DOHH2 (cell line): ENCODE results near the gene ENC1.
"Not testable (repeated sequence)": the region's sequence is repeated elsewhere in the genome, so short reads cannot be mapped to it uniquely, and the experiment has no call there.

Experiments used
- H3F3A ChIP-seq: fragments of 200-600 bp; sonication (generic), shearing (Covaris generic); 2 replicates; pipeline ENCODE4 v1.6.0; 2016; ENCODE audit warnings: antibody characterized with exemption, mild to moderate bottlenecking; ENCODE audit not compliant: control insufficient read depth, insufficient read depth
- H3K27ac ChIP-seq: fragments of 200-600 bp; sonication (generic); 2 replicates; pipeline ENCODE4 v1.5.1; 2014; ENCODE audit warnings: low read depth, mild to moderate bottlenecking, low read length, moderate library complexity
- H3K27me3 ChIP-seq: fragments of 200-600 bp; sonication (generic); 2 replicates; pipeline ENCODE4 v1.6.1; 2014; ENCODE audit warnings: mild to moderate bottlenecking, low read length, mixed read lengths; ENCODE audit not compliant: control insufficient read depth
- H3K36me3 ChIP-seq: fragments of 200-600 bp; sonication (generic); 2 replicates; pipeline ENCODE4 v1.6.1; 2014; ENCODE audit warnings: mild to moderate bottlenecking, low read length, moderate library complexity, mixed read lengths; ENCODE audit not compliant: control insufficient read depth
- H3K4me1 ChIP-seq: fragments of 200-600 bp; sonication (generic); 2 replicates; pipeline ENCODE4 v1.6.1; 2014; ENCODE audit warnings: mild to moderate bottlenecking, low read length, mixed read lengths; ENCODE audit not compliant: control insufficient read depth
- H3K4me2 ChIP-seq: fragments of 200-600 bp; sonication (generic); 2 replicates; pipeline ENCODE4 v1.6.0; 2014; ENCODE audit warnings: mild to moderate bottlenecking, low read length, moderate library complexity
- H3K4me3 ChIP-seq: fragments of 200-600 bp; sonication (generic); 2 replicates; pipeline ENCODE4 v1.5.1; 2014; ENCODE audit warnings: mild to moderate bottlenecking, low read length, mixed read lengths
- H3K79me2 ChIP-seq: fragments of 200-600 bp; sonication (generic); 2 replicates; pipeline ENCODE4 v1.6.1; 2014; ENCODE audit warnings: mild to moderate bottlenecking, low read length, mixed read lengths; ENCODE audit not compliant: control insufficient read depth
- H3K9me2 ChIP-seq: fragments of 200-600 bp; sonication (generic); replicated peaks from 2 replicates; pipeline ENCODE4 v1.6.1; 2014; ENCODE audit warnings: mild to moderate bottlenecking, low read length, mixed read lengths; ENCODE audit not compliant: control insufficient read depth
- H3K9me3 ChIP-seq: fragments of 200-600 bp; sonication (generic); 2 replicates; pipeline ENCODE4 v1.6.1; 2014; ENCODE audit warnings: antibody characterized with exemption, low read length, mixed read lengths; ENCODE audit not compliant: control insufficient read depth, insufficient read depth
- H4K20me1 ChIP-seq: fragments of 200-600 bp; sonication (generic); 2 replicates; pipeline ENCODE4 v1.6.0; 2014; ENCODE audit warnings: low read depth, mild to moderate bottlenecking, antibody characterized with exemption, low read length, moderate library complexity; ENCODE audit not compliant: control insufficient read depth, insufficient read depth
- EZH2phosphoT487 ChIP-seq: fragments of 200-600 bp; sonication (generic); IDR thresholded peaks from 2 replicates; pipeline ENCODE4 v1.6.1; 2017; ENCODE audit warnings: borderline replicate concordance, mild to moderate bottlenecking, antibody characterized with exemption, low read length, moderate library complexity, mixed read lengths
- TF ChIP-seq, protein P1 (sequence below): fragments of 200-600 bp; sonication (generic); IDR thresholded peaks from one replicate; pipeline ENCODE4 v1.5.1; 2014; ENCODE audit warnings: antibody characterized with exemption, mild to moderate bottlenecking, low read depth, low read length; ENCODE audit not compliant: poor library complexity, severe bottlenecking

ENC1 gene

DNA sequence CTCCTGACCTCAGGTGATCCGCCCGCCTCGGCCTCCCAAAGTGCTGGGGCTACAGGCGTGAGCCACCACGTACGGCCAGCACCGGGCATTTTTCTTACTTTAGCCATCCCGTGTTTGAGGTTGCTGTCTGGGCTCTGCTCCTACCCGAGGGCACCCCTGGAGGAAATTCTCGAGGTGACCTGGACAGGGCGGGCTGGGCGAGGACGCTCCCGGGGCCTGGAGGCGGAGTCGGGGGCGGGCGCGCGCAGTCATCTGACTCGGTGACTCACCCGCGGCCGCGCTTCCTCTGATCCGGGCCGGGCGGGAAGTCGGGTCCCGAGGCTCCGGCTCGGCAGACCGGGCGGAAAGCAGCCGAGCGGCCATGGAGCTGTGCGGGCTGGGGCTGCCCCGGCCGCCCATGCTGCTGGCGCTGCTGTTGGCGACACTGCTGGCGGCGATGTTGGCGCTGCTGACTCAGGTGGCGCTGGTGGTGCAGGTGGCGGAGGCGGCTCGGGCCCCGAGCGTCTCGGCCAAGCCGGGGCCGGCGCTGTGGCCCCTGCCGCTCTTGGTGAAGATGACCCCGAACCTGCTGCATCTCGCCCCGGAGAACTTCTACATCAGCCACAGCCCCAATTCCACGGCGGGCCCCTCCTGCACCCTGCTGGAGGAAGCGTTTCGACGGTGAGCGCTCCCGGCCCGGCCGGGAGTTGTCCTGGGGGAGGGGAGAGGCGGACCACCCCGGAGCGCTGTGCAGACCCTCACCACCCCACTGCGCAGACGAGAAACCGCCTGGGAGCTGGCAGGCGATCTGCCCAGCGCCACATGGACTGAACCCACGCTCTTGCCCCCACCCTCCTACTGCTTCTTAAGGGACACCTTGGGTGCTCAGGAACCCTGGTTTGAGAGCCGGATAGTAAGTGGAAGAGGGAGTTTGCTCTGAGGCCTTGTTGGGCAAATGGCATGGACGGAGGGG lies 44.6 kb upstream of the ENC1 start, which contains the start of gene HEXB:
TSS of gene HEXB (plus strand) at position 334 of the 952 bp plus-strand sequence. CDS start at position 362, 28 bp downstream.
- Histone ChIP-seq H3F3A (no peaks in the 10 kb centered on the region), H3K79me2 (peaks cover 6% of the 10 kb centered on the region; the same call in 1 of the 2 replicates), H3K36me3 (peaks cover 12% of the 10 kb centered on the region), H3K4me3 (peak within 1 kb of the TSS; percentile 88), H3K27me3 (peaks cover 14% of the 10 kb centered on the region; the same call in 1 of the 2 replicates), H4K20me1 (no peaks in the 10 kb centered on the region), H3K9me3 (no peaks in the 10 kb centered on the region), H3K9me2 (no peaks in the 10 kb centered on the region), H3K4me2 (peak within 1 kb of the TSS; percentile 65), H3K4me1 (peaks cover 17% of the 10 kb centered on the region), H3K27ac (no peak within 1 kb of the TSS)
- TF ChIP-seq EZH2phosphoT487: no peak
- TF ChIP-seq, protein P1, sequence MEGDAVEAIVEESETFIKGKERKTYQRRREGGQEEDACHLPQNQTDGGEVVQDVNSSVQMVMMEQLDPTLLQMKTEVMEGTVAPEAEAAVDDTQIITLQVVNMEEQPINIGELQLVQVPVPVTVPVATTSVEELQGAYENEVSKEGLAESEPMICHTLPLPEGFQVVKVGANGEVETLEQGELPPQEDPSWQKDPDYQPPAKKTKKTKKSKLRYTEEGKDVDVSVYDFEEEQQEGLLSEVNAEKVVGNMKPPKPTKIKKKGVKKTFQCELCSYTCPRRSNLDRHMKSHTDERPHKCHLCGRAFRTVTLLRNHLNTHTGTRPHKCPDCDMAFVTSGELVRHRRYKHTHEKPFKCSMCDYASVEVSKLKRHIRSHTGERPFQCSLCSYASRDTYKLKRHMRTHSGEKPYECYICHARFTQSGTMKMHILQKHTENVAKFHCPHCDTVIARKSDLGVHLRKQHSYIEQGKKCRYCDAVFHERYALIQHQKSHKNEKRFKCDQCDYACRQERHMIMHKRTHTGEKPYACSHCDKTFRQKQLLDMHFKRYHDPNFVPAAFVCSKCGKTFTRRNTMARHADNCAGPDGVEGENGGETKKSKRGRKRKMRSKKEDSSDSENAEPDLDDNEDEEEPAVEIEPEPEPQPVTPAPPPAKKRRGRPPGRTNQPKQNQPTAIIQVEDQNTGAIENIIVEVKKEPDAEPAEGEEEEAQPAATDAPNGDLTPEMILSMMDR: peak; percentile 26

DNA sequence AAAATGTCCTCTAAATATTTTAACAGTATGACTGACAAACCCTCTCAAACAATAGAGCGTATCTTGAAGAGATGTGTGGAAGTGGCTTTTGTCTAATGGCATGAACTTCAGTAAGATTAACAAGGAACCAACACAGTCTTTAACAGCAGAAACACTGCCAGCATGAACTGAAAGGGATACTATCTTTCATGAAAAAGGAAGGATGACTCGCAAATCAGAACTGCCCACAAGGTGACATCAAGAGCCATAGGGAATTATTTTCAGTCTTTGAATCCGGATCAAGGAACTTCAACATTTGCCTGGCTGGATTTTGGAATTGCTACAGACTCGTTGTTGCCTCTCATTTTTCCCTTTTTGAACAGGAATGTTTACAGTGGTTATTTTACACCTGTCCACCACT lies 39.4 kb upstream of the ENC1 start:
- no peaks in the 10 kb centered on the region for H4K20me1 ChIP-seq

DNA sequence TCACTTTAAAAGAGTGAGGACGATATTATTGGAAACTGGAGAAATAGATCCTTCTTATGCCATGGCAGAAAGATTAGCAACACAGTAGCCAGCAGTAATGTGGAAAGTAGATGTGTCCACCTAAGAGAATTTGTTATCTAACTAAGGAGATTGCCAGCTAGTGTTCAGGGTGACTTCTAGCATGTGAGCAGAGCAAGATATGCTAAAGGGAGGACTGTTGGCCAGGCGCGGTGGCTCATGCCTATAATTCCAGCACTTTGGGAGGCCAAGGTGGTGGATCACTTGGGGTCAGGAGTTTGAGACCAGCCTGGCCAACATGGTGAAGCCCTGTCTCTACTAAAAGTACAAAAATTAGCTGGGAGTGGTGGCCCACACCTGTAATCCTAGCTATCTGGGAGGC lies 38.8 kb upstream of the ENC1 start:
- not testable (repeated sequence) for H3K36me3 ChIP-seq, H3K79me2 ChIP-seq, H3K4me2 ChIP-seq, H3F3A ChIP-seq, H3K9me3 ChIP-seq, H3K4me1 ChIP-seq, H3K27ac ChIP-seq, H3K4me3 ChIP-seq, H3K9me2 ChIP-seq, H4K20me1 ChIP-seq
- peaks cover 26% of the 10 kb centered on the region; the same call in 1 of the 2 replicates for H3K27me3 ChIP-seq

More for the DNA sequence above, 39.4 kb upstream of the ENC1 start:
- Histone ChIP-seq H3K9me3 (no peaks in the 10 kb centered on the region), H3K36me3 (no peaks in the 10 kb centered on the region), H3K9me2 (no peaks in the 10 kb centered on the region), H3F3A (no peaks in the 10 kb centered on the region), H3K4me2 (no peak overlapping the region), H3K27ac (no peak overlapping the region), H3K27me3 (peaks cover 26% of the 10 kb centered on the region; the same call in 1 of the 2 replicates), H3K79me2 (no peaks in the 10 kb centered on the region), H3K4me1 (peaks cover 7% of the 10 kb centered on the region), H3K4me3 (no peak overlapping the region)
- TF ChIP-seq EZH2phosphoT487: no peak
- TF ChIP-seq, protein P1: no peak

DNA sequence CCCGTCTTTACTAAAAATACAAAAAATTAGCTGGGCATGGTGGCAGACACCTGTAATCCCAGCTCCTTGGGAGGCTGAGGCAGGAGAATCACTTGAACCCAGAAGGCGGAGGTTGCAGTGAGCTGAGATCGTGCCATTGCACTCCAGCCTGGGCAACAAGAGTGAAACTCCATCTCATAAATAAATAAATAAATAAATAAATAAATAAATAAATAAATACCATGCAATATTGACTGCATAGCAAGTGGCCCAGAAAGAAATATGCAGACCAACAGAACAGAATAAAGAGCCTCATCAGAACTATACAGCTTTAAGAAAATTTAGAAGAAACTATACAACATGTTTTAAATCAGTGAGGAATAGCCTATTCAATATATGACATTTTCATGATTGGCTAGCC lies 37.6 kb upstream of the ENC1 start:
- H3K9me3 ChIP-seq, H3K9me2 ChIP-seq, H4K20me1 ChIP-seq, H3K79me2 ChIP-seq, H3K4me1 ChIP-seq, H3F3A ChIP-seq, H3K4me3 ChIP-seq, H3K36me3 ChIP-seq, H3K4me2 ChIP-seq, H3K27ac ChIP-seq: not testable (repeated sequence)
- peaks cover 26% of the 10 kb centered on the region for H3K27me3 ChIP-seq

- peaks cover 25% of the 10 kb centered on the region for H3K27me3 ChIP-seq
- H4K20me1 ChIP-seq, H3K4me2 ChIP-seq, H3K27ac ChIP-seq, H3K79me2 ChIP-seq, H3K4me1 ChIP-seq, H3K9me2 ChIP-seq, H3K9me3 ChIP-seq, H3K36me3 ChIP-seq, H3K4me3 ChIP-seq, H3F3A ChIP-seq: not testable (repeated sequence)
Measured at GRCh38 chr5:74676466-74676865, 35.9 kb upstream of the ENC1 start.
